ENCODE data around the gene PRM3.

The PRM3 gene, protein sequence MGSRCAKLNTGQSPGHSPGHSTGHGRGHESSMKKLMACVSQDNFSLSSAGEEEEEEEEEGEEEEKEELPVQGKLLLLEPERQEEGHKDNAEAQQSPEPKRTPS

GRCh38 chr16:11272921-11273720, at the start of gene PRM3:
Gene PRM3 (minus strand): TSS chr16:11273629. CDS start chr16:11273595, 34 bp downstream.
- no peak for DNase-seq

GRCh38 chr16:11322823-11323222, 49.4 kb upstream of the PRM3 start:
- DNase-seq: no peak

DNA sequence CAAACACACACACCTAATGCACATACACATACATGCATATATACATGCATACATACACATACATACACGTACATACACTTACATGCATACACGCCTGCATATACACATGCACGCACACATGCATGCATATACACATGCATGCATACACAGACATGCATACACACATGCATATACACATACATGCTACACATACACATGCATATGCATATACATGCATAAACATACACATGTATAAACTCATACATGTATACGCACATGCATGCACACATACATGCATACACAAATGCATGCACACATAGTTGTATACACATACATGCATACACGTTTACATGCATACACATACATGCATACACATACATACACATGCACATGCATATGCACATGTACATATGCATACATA, 48.2 kb upstream of the PRM3 start:
- DNase-seq: no peak

GRCh38 chr16:11320170-11320569, 46.7 kb upstream of the PRM3 start:
- DNase-seq: no peak

DNA sequence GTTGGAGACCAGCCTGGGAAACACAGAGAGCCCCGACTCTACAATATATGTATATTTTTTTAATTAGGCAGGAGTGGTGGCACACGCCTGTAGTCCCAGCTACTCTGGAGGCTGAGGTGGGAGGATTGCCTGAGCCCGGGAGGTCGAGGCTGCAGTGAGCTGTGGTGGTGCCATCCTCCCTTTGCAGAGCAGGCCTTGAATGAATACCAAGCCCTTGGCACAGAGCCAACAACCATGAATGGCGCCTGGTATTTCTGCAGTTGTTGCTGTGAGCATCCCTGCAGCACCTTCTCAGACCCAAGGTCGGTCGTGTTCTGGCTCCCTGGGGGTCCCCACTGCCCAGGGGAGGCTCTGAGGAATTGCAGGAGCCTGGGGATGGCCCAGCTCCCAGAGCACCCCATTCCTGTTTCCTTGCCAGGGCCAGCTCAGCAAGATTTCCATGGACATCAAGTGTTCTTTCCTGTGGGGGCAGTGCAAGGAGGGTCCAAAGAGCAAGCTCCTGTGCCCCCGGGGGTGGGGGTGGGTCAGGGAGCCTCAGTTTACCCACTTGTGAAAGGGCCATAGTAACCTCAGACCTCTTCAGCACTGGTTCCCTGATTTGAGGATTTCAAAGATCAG, 46.2 kb upstream of the PRM3 start:
- DNase-seq: peak in 1 of 56 donors; percentile 12

DNA sequence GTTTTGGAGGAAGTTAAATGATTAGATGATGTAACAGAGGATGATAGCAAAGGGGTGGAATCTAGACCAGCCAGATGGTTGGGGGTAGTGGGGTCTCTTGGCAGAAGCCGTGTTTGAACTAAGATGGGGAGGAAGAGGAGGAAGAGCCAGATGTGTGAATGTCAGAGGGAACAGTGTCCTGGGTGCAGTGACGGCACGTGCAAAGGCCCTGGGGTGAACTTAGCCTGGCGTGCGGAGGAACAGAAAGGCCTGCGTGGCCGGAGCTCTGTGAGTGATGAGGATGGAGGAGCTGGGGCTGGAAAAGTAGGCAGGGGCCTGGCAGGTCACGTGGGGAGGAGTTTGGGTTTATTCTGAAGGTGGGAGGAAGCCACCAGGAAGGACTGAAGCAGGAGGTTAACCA, 45.4 kb upstream of the PRM3 start:
- no peak for DNase-seq

DNA sequence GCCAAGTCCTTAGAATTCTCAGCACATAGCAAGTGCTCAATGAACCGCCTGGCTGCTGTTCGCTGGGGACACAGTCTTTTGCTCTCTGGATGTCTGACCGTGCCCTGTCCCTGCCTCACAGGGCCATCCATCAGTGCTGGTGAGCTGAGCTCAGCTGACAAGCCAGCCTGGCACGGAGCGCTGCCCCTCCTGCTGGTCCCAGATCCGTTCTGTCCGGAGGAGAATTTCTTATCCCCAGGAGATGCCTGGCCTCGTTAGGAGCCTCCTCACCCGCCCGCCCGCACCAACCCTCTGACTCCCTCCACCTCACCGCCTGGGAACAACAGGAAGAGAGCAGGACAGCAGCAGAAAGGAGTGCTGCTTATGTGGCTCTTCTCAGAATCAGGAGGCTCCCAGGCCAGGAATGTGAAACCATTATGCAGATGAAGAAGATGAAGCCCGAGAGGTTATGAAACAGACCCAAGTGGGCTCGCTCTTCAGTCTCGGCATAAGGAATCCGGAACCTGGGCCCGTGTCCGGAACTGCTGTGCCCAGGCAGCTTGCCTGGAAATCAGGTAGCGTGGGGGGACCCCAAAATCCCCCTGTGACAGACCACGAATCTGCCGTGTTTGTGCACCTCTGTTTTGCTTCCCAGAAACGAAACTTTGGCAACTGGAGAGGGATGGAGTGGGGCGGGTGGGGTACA, 43.0 kb upstream of the PRM3 start:
- peak in 1 of 56 donors; percentile 6 for DNase-seq

DNA sequence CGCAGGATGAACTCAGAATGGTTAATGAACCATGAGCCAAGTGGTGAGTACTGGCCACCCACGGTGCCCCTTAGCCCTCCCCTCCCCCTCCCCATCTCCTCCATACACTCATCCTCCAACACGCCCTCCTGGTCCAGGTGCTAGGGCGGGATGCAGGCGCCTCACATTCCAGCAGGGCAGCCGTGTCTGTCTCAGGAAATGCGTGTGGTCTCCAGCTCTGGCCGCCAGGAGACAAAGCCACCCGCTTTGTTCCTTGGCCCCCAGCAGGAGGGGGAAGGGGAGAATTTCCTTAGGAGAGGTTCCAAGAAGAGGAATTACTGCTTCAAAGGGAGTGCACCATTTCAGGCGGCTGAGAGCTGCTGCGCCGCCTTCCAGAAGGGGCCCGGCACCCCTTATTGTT, 42.1 kb upstream of the PRM3 start:
- no peak for DNase-seq

DNA sequence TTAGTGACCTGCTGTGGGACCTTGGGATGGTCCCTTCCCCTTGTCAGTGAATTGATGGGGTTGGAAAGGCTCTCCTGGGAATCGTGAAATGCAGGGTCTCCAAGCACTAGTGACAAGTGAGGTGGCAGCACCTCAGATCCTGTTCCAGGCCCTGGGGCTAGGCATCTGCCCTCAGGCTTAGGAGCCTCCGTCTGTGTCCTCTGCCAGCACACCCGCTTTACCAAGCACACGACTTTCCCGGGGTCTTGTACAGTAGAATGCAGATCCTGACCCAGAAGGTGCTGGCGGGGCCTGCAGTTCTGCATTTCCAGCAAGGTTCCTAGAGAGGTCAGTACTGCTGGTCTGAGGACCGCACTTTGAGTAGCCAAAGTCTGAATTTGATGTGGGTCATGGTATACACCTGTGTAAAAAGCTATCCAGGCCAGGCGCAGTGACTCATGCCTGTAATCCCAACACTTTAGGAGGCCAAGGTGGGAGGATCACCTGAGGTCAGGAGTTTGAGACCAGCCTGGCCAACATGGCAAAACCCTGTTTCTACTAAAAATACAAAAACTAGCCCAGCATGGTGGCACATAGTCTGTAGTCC, 41.0 kb upstream of the PRM3 start:
- no peak for DNase-seq

DNA sequence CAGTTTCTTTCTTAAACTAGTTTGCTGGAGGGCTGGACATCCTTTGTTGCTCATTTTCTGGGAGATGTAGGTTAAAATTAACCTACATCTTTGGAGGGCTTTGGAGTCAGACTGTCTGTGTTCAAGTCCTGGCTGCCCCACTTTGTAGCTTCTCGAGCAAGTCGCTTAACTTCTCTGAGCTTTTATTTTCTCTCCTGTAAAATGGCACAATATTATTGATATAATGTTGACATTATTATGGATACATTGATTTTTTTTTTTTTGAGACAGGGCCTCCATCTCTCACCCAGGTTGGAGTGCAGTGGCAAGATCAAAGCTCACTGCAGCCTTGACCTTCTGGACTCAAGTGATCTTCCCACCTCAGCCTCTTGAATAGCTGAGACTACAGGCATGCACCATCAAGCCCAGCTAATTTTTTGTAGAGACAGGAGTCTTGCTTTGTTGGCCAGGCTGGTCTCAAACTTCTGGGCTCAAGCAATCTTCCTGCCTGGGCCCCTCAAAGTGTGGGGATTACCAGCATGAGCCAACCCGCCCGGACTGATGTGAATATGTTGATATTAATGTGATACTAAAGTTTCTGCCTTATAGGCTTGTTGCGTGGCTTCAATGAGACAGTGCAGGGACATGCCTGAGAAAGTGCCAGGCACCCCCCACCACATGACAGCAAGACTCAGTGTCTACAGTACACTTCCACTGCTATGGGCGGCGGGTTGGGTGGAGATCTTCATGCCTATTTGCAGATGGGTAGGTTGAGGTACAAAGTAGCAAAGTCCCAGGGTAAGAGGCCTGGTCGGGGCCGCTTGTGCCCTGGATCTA, 40.3 kb upstream of the PRM3 start:
- no peak for DNase-seq

DNA sequence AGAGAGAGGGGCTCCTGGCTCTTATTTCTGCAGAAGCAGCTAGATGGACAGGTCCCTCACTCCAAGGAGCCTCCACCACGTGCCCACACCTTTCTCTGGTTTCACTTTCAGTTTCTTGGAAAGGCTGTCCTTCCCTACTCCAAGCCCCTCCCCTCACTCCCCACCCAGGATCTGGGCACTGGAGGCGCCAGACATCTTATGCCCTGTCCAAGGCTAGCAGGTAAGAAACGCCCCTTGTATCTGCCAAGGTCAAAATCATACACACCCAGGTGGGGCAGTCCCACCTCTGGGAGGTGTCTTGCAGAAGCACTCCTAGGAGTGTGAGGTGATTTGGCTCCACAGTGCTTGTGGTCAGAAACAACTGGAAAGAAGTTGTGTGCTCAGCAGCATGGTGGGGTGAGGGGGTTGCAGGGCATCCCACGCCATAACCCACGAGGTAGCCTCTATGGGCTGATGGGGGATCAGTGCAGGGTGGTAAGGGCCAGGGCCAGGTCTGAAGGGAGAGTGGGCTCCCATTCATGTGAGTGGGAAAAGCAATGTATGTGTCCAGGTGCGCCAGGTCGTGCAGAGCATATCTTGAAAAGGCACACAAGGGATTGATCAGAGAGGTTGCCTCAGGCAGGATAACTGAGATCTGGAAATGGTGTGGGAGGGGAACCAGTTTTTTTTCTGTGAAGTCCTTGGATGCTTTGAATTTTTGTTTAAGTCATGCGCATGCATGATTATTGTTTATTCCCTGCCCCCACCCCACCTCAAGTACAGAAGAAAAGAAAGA, 39.5 kb upstream of the PRM3 start:
- DNase-seq: no peak

- no peak for DNase-seq
Observed at GRCh38 chr16:11310997-11311561, 37.6 kb upstream of the PRM3 start.

DNA sequence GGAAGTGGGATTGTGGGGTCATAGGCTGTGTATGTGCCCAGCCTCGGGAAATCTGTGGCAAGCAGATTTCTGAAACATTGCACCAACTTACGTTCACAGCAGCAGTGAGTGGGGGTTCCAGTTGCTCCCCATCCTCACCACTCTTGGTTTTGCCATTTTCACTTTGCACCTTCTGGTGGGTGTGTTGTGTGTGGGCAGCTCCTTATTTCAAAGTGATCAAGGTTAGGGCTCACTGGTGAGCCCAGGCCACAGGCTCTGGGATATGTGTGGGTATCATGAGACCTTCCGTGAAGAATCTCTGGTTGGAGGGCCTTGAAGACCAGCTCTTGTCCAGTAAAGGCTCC, 37.2 kb upstream of the PRM3 start:
- DNase-seq: no peak

- no peak for DNase-seq
Observed at GRCh38 chr16:11309895-11310633, 36.6 kb upstream of the PRM3 start.

- no peak for DNase-seq
Observed at GRCh38 chr16:11308493-11309283, 35.3 kb upstream of the PRM3 start.

DNA sequence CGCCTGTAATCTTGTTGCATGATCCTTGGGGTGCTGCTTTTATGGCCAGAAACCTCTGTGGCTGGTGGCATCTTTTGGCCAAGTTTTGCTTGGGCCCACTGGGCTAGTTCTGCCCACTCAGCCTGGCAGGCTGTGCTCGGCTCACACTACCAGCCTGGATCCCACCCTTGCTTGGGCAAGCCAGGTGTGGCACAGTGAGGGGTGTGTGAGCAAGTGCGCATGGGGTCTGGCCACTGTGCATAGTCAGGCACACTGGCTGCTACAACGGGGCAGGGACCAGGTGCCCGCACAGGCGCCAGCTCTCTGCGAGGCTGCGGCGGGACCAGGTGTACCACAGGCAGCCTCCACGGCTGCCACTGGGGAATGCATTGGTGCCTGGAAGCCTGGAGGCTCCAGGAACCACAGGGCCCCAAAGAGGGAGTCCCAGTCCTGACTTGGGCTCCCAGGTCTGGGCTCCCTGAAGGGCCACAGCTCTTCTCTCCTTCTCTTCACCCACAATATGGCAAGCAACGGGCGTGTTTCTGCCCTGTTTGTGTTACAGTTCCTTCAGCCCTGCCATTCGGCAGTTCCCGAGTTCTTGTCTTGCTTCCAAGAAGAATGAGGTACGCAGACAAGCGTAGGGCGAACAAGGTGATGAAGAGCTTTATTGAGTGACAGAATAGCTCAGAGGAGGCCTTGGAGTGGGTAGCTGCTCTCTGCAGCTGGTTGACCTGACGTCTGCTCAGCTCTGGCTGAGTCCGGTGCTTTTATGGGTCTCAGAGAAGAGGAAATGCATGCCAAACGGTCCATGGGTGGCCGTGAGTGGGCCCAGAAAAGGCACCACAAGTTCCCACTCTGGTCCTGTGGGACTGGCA, 34.4 kb upstream of the PRM3 start:
- no peak for DNase-seq

DNA sequence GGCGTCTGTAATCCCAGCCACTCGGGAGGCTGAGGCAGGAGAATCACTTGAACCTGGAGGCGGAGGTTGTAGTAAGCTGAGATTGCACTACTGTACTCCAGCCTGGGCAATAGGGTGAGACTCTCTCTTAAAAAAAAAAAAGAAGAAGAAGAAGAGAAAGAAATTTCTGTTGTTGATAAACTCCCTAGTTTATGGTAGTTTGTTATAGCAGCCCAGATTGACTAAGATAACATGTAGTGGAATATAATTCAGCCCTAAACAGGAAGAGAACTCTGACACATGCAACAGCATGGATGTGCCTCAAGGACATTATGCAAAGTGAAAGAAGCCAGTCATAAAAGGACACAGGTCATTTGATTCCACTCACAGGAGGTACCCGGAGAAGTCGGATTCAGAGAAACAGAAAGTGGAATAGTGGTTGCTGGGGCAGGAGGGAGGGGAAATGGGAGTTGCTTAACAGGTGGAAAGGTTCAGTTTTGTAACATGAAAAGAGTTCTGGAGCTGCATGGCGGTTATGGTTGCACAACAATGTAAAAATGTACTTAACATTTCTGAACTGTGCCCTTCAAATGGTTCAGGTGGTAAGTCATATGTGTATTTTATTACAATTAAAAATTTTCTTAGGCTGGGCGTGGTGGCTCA, 33.7 kb upstream of the PRM3 start:
- DNase-seq: no peak

All from nucleus accumbens (tissue), 56 donors.